GM19452 (cell line): ENCODE data around the gene OR56A3.

Source experiments
- ATAC-seq: cut with Tn5 transposase; IDR thresholded peaks from one replicate; pipeline ENCODE4 v1.9.1; 2021; ENCODE audit not compliant: unreplicated experiment

OR56A3 gene

DNA sequence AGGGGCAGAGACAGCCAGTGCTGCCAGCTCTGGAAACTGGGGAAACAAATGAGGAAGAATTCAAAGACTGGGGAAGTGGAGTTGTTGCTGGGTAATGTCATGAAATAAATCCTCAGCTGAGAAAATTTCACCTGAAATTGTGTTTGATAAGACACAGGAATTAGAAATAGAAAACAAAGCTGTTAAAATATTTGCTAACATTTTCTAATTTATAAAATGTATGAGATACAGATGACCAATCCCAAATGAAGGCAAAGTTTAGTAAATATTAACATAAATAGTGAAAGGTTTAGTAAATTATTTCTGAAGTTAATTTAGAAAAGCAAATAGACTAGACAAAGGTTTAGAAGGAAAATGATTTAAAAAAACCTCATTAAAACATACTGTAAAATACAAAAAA, 26.3 kb downstream of the OR56A3 start, which contains the start of gene OR56A5:
TSS of gene OR56A5 (minus strand) at position 101 of the 400 bp plus-strand sequence. CDS start at position 101, 0 bp downstream.
- no peak for ATAC-seq

- ATAC-seq = no peak
Observed at GRCh38 chr11:5973530-5973929, 31.5 kb downstream of the OR56A3 start.

- ATAC-seq = no peak
Observed at GRCh38 chr11:5983443-5983842, 41.4 kb downstream of the OR56A3 start.

DNA sequence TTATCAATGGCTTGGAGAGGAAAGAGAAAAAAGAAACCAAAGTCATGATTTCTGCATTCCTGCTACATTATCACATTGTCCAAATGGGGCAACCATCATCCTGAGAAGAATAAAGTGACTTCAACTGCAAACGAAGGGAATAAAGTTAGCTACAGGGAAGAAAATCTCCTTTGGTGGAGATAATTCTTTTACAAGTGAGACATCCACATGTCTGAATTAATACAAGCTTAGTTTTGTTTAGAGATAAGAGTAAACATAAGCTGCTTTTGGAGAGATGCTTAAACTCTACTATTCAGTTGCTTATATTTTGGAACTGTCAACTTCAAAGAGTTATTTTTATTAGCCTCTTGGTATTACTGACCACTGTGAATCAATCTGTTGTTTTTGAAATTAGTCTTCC, 44.8 kb downstream of the OR56A3 start, which contains the start of gene OR52L1:
TSS of gene OR52L1 (minus strand) at position 101 of the 400 bp plus-strand sequence. CDS start at position 46, 55 bp downstream.
- no peak for ATAC-seq

GRCh38 chr11:5989203-5989602, 47.2 kb downstream of the OR56A3 start:
- ATAC-seq = no peak

DNA sequence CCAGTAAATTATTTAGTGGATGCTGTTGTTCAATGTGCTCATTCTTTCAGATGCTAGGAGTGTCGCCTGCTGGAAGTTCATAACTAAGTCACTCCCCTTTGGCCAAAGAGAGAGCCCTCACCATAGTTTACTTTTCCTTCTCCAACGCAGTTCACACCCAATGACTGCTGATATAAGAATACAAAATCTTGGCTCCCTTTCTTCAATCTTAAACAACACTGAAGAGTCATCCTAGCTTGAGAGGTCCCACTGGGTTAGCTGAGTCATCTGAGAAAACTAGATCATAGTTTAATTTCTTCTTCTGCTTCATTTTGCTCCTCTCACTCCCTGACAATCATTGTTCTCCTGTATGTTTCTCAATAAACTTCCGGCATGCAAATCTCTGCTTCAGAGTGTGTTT, 50.1 kb downstream of the OR56A3 start:
- ATAC-seq = no peak

DNA sequence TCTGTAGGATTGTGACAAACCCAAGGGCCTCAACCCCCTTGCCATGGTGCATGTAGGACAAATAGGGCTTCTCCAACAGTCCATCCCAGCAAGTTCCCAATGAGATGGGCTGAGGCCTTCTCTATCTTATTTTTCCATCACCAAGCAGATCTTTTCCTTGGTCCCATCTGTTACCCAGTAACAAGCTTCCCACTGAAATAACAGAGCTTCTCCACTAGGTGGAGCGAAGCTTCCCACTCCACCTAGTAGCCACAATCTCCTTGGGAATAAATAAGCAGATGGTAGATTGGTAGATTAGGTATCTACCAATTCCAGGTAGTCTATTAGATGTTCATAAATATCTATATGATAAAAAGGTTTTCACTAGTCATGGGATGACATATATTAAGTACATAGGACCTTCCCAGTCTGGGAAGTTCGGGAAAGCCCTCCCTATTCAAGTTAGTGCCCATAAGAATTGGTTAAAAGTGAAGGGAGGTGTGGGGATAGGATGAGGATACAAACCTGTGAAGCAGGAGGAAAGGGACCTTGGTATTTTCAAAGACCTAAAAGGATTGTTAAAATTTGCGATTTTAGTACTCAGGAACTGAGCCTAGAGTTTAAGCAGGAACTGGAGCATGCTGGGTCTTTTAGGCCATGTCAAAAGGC, 50.7 kb downstream of the OR56A3 start:
- no peak for ATAC-seq

DNA sequence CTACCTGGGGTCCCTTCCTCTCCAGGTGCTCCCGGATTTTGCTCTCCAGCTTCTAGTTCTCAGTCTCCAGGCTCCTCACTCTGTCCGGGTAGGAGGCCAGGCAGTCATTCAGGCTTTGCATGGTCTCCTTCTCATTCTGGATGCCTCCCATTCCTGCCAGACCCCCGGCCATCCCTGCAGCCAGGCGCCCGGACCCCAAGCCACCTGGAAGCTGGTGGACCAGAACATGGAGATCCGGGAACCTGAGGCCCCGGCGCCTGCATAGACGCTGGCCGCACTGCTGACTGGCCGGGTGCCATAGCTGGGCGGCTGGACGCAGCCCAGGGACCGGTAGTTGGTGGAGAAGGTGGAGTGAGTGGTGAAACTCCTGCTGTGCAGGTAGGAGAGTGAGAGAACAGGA, 52.7 kb downstream of the OR56A3 start:
- no peak for ATAC-seq
